NCI-H187 treated with DMSO at 0.1 percent for 48 hours (cell line): ENCODE data around the gene FAM240B.

Source experiments
- DNase-seq: peaks from one replicate; lab custom pipeline; 2025; lab: John Stamatoyannopoulos, UW

The FAM240B gene

GRCh38 chr9:38720083-38720745 is at the start of gene FAM240B:
TSS of gene FAM240B (minus strand) at chr9:38720133. CDS start at chr9:38703999, 16,134 bp downstream.
- peak; percentile 19 for DNase-seq

GRCh38 chr9:38768351-38768761 is 48.4 kb upstream of the FAM240B start:
- DNase-seq, result no peak

GRCh38 chr9:38765101-38765500 is 45.2 kb upstream of the FAM240B start:
- DNase-seq, result no peak

- no peak for DNase-seq
Measured at GRCh38 chr9:38761999-38762398, 42.1 kb upstream of the FAM240B start.

- DNase-seq, result no peak
Measured at GRCh38 chr9:38761339-38761738, 41.4 kb upstream of the FAM240B start.

GRCh38 chr9:38756702-38757101 is 36.8 kb upstream of the FAM240B start:
- DNase-seq, result no peak

GRCh38 chr9:38747941-38748340 is 28.0 kb upstream of the FAM240B start:
- DNase-seq, result no peak

- DNase-seq, result no peak
Measured at GRCh38 chr9:38747067-38747466, 27.1 kb upstream of the FAM240B start.

- DNase-seq, result no peak
Measured at GRCh38 chr9:38746303-38746702, 26.4 kb upstream of the FAM240B start.

GRCh38 chr9:38744484-38744883 is 24.6 kb upstream of the FAM240B start:
- no peak for DNase-seq

- DNase-seq, result no peak
Measured at GRCh38 chr9:38737246-38737645, 17.3 kb upstream of the FAM240B start.

GRCh38 chr9:38734831-38735230 is 14.9 kb upstream of the FAM240B start:
- DNase-seq, result no peak

- no peak for DNase-seq
Measured at GRCh38 chr9:38733503-38733902, 13.6 kb upstream of the FAM240B start.

GRCh38 chr9:38732885-38733284 is 13.0 kb upstream of the FAM240B start:
- DNase-seq, result no peak

- DNase-seq, result no peak
Measured at GRCh38 chr9:38727497-38728001, 7.6 kb upstream of the FAM240B start.

GRCh38 chr9:38724754-38725153 is 4.8 kb upstream of the FAM240B start:
- no peak for DNase-seq

GRCh38 chr9:38718148-38718547 is 1.8 kb downstream of the FAM240B start:
- no peak for DNase-seq

- no peak for DNase-seq
Measured at GRCh38 chr9:38715684-38716083, 4.2 kb downstream of the FAM240B start.

- DNase-seq, result no peak
Measured at GRCh38 chr9:38713426-38713825, 6.5 kb downstream of the FAM240B start.

- DNase-seq, result no peak
Measured at GRCh38 chr9:38708759-38709158, 11.2 kb downstream of the FAM240B start.

- DNase-seq, result no peak
Measured at GRCh38 chr9:38707885-38708637, 11.9 kb downstream of the FAM240B start.

- no peak for DNase-seq
Measured at GRCh38 chr9:38706493-38706892, 13.4 kb downstream of the FAM240B start.

GRCh38 chr9:38705917-38706316 is 14.0 kb downstream of the FAM240B start:
- no peak for DNase-seq
